SU-DHL-6 (cell line): ENCODE results near the gene UHRF1.

Experiments used
- H2AFZ ChIP-seq: fragments of 200-600 bp; sonication (generic); 2 replicates; pipeline ENCODE4 v1.6.1; 2014; ENCODE audit warnings: low read depth, mild to moderate bottlenecking, moderate library complexity, mixed read lengths, antibody characterized with exemption, low read length; ENCODE audit not compliant: severe bottlenecking
- H3F3A ChIP-seq: fragments of 200-600 bp; shearing (Covaris generic); 2 replicates; pipeline ENCODE4 v1.6.0; 2016; ENCODE audit warnings: antibody characterized with exemption, mild to moderate bottlenecking; ENCODE audit not compliant: insufficient read depth
- H3K27ac ChIP-seq: fragments of 200-600 bp; sonication (generic); 2 replicates; pipeline ENCODE4 v1.5.1; 2016; ENCODE audit warnings: low read depth, mild to moderate bottlenecking, low read length, moderate library complexity, mixed read lengths
- H3K27me3 ChIP-seq: fragments of 200-600 bp; sonication (generic), shearing (Covaris generic); 2 replicates; pipeline ENCODE4 v1.6.0; 2014; ENCODE audit warnings: mild to moderate bottlenecking, low read length
- H3K36me3 ChIP-seq: fragments of 200-600 bp; sonication (generic); 2 replicates; pipeline ENCODE4 v1.6.1; 2014; ENCODE audit warnings: mild to moderate bottlenecking, low read length, mixed read lengths
- H3K4me2 ChIP-seq: fragments of 300-600, 200-600 bp; shearing (Covaris generic), sonication (generic); 2 replicates; pipeline ENCODE4 v1.6.0; 2014; ENCODE audit warnings: low read length, low read depth, mild to moderate bottlenecking; ENCODE audit not compliant: poor library complexity, severe bottlenecking
- H3K4me3 ChIP-seq: fragments of 200-600 bp; sonication (generic); 2 replicates; pipeline ENCODE4 v1.5.1; 2014; ENCODE audit warnings: antibody characterized with exemption, low read length, mild to moderate bottlenecking, mixed read lengths; ENCODE audit not compliant: insufficient read depth, poor library complexity, severe bottlenecking
- H3K79me2 ChIP-seq: fragments of 200-600 bp; sonication (generic); 2 replicates; pipeline ENCODE4 v1.6.1; 2014; ENCODE audit warnings: mild to moderate bottlenecking, low read length, moderate library complexity; ENCODE audit not compliant: insufficient read depth
- H3K9ac ChIP-seq: fragments of 200-600 bp; sonication (generic); 2 replicates; pipeline ENCODE4 v1.7.0; 2014; ENCODE audit warnings: mild to moderate bottlenecking, low read length
- H3K9me2 ChIP-seq: fragments of 200-600 bp; sonication (generic); replicated peaks from 2 replicates; pipeline ENCODE4 v1.6.1; 2014; ENCODE audit warnings: low read length; ENCODE audit not compliant: insufficient read depth
- H3K9me3 ChIP-seq: fragments of 200-600 bp; sonication (generic); 2 replicates; pipeline ENCODE4 v1.6.1; 2014; ENCODE audit warnings: low read length, mixed read lengths; ENCODE audit not compliant: insufficient read depth
- H4K20me1 ChIP-seq: fragments of 200-600 bp; sonication (generic); 2 replicates; pipeline ENCODE4 v1.6.1; 2014; ENCODE audit warnings: low read depth, mild to moderate bottlenecking, antibody characterized with exemption, low read length, moderate library complexity, mixed read lengths
- EZH2phosphoT487 ChIP-seq: fragments of 200-600 bp; sonication (generic), shearing (Covaris generic); conservative IDR thresholded peaks from 2 replicates; pipeline ENCODE4 v1.6.1; 2018; ENCODE audit warnings: mild to moderate bottlenecking, antibody characterized with exemption, low read length, moderate library complexity, mixed read lengths
- TF ChIP-seq, protein P1 (sequence below): fragments of 200-600 bp; sonication (generic); IDR thresholded peaks from one replicate; pipeline ENCODE4 v1.5.1; 2017; ENCODE audit warnings: antibody characterized with exemption, mild to moderate bottlenecking, low read length, moderate library complexity; ENCODE audit not compliant: insufficient read depth, poor library complexity, severe bottlenecking

The UHRF1 gene

DNA sequence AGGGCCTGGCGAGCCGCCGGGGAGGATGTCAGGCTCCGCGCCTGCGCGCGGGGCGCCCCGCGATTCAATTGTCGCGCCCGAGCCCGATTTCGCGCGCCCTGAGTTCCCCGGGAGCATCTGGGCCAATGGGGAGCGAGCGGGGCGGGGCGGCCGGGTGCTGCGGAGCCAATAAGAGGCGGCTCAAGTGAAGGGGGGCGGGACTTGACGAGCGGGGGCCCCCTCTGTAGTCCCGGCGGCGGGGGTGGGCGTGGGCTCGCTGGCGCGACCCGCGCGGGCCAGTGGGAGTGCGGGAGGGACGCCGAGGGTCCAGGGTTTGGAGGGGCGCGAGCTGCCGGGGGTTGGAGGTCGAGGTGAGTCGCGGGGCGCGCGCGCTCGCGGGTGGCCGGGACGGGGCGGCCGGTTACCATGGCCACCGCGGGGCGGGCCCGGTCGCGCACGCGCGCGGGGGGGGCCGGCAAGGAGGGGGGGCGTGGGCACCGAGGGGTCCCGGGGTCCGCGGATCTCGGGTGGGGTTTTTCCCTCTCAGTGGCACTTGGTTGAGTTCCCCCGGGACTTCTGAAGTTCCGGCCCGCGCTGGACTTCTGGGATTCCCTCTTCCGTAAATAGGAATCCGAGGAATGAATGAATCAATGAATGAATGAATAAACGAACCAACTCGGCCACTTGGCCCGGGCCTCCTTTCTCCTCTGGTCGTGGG is 744 bp downstream of the UHRF1 start:
- H3K9me3 ChIP-seq: no peaks in the 10 kb centered on the region
- peak overlapping the region; percentile 94 for H3K4me3 ChIP-seq
- peak overlapping the region; percentile 80 for H2AFZ ChIP-seq
- no peaks in the 10 kb centered on the region for H3K9me2 ChIP-seq
- no peaks in the 10 kb centered on the region for H3K27me3 ChIP-seq
- H3K79me2 ChIP-seq: peaks cover 49% of the 10 kb centered on the region
- TF ChIP-seq EZH2phosphoT487: no peak
- TF ChIP-seq, protein P1, sequence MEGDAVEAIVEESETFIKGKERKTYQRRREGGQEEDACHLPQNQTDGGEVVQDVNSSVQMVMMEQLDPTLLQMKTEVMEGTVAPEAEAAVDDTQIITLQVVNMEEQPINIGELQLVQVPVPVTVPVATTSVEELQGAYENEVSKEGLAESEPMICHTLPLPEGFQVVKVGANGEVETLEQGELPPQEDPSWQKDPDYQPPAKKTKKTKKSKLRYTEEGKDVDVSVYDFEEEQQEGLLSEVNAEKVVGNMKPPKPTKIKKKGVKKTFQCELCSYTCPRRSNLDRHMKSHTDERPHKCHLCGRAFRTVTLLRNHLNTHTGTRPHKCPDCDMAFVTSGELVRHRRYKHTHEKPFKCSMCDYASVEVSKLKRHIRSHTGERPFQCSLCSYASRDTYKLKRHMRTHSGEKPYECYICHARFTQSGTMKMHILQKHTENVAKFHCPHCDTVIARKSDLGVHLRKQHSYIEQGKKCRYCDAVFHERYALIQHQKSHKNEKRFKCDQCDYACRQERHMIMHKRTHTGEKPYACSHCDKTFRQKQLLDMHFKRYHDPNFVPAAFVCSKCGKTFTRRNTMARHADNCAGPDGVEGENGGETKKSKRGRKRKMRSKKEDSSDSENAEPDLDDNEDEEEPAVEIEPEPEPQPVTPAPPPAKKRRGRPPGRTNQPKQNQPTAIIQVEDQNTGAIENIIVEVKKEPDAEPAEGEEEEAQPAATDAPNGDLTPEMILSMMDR: no peak
- peak overlapping the region; percentile 78 for H3K27ac ChIP-seq
- peaks cover 13% of the 10 kb centered on the region; the same call in 1 of the 2 replicates for H3K36me3 ChIP-seq
- H3F3A ChIP-seq: peaks cover 25% of the 10 kb centered on the region
- H4K20me1 ChIP-seq: 0 out of 2 replicates have a peak, but pooled peaks cover 1% of the 10 kb centered on the region
- H3K9ac ChIP-seq: peak overlapping the region; percentile 93
- peak overlapping the region; percentile 99 for H3K4me2 ChIP-seq

DNA sequence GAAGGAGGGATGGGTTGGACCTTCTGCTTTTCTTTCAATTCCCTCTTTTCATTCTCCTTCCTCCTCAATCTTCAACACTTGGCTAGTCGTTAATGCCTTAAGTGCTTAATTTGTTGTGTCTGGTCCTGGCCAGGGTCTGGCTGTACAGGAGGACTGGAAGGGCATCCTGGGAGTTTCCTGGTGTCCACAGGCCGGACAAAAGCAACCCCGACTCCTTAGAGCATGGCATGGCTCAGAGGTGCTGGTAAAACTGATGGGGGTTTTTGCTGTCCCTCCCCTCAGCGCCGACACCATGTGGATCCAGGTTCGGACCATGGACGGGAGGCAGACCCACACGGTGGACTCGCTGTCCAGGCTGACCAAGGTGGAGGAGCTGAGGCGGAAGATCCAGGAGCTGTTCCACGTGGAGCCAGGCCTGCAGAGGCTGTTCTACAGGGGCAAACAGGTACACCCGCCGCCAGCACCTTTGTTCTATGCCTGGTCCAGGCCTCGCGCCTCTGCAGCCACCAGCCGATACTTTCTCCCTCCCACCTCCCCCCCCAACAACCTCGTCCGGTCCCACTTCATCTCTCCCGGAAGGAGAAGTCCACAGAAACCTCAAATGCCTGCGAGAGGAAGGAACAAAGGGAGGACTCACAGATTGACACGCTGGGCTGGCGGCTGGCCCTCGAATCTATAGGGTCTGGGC is 1.4 kb downstream of the UHRF1 start:
- Histone ChIP-seq H3K27ac (peak overlapping the region; percentile 78), H3K9me2 (no peaks in the 10 kb centered on the region), H2AFZ (peak overlapping the region; percentile 8), H3K36me3 (peaks cover 13% of the 10 kb centered on the region; the same call in 1 of the 2 replicates), H4K20me1 (0 out of 2 replicates have a peak, but pooled peaks cover 2% of the 10 kb centered on the region), H3K27me3 (no peaks in the 10 kb centered on the region), H3F3A (peaks cover 25% of the 10 kb centered on the region), H3K9me3 (no peaks in the 10 kb centered on the region), H3K4me2 (peak overlapping the region; percentile 99), H3K9ac (peak overlapping the region; percentile 93), H3K79me2 (peaks cover 56% of the 10 kb centered on the region), H3K4me3 (peak overlapping the region; percentile 94)
- TF ChIP-seq, protein P1: no peak
- TF ChIP-seq EZH2phosphoT487: no peak

DNA sequence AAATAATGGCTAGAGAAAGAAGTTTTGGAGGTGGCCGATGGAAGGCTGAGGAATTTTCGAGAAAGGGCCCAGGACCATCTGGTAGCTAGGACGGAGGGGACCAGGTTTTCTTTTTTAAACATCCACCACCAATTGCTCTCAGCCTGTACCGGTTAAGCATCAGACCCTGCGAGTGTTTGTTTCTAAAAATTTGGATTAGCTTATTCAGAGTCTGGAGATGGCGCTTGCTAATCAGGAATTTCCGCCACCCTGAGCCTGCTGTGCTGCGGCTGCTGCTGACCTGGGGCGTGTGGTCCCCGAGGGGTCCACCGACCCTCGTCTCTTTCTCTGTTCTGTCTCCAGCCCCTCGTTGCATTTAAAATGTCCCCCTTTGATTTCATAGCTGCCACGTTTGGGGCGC is 2.0 kb downstream of the UHRF1 start:
- peak overlapping the region; percentile 78 for H3K27ac ChIP-seq
- H2AFZ ChIP-seq: peak overlapping the region; percentile 8
- peaks cover 13% of the 10 kb centered on the region; the same call in 1 of the 2 replicates for H3K36me3 ChIP-seq
- TF ChIP-seq, protein P1: no peak
- TF ChIP-seq EZH2phosphoT487: no peak
- no peaks in the 10 kb centered on the region for H3K9me2 ChIP-seq
- peak overlapping the region; percentile 93 for H3K9ac ChIP-seq
- H3F3A ChIP-seq: peaks cover 25% of the 10 kb centered on the region
- H3K4me3 ChIP-seq: peak overlapping the region; percentile 94
- no peaks in the 10 kb centered on the region for H3K27me3 ChIP-seq
- peak overlapping the region; percentile 99 for H3K4me2 ChIP-seq
- no peaks in the 10 kb centered on the region for H3K9me3 ChIP-seq
- peaks cover 62% of the 10 kb centered on the region for H3K79me2 ChIP-seq
- H4K20me1 ChIP-seq: peaks cover 2% of the 10 kb centered on the region; the same call in 1 of the 2 replicates
